ENCODE measurements around the gene RABEPK.
"Not testable (repeated sequence)": the region's sequence is repeated elsewhere in the genome, so short reads cannot be mapped to it uniquely, and the experiment has no call there.

Gene RABEPK

GRCh38 chr9:125190361-125190801 is 10.0 kb upstream of the RABEPK start:
- Histone ChIP-seq H3K4me3 (ENCODE audit: low read depth, low read length) (peak overlapping the region; percentile 95), H3K79me2 (peaks cover 22% of the 10 kb centered on the region), H3K27me3 (ENCODE audit: control insufficient read depth, insufficient read depth, low read length) (no peaks in the 10 kb centered on the region), H2AFZ (peak overlapping the region; percentile 84), H3K4me2 (ENCODE audit: low read length) (peak overlapping the region; percentile 73), H3K9ac (no peak overlapping the region), H3K4me1 (no peaks in the 10 kb centered on the region), H3K9me3 (ENCODE audit: control insufficient read depth, low read length) (no peaks in the 10 kb centered on the region), H3K36me3 (ENCODE audit: control insufficient read depth, insufficient read depth, low read length) (no peaks in the 10 kb centered on the region), H3K27ac (peak overlapping the region; percentile 79)
- TF ChIP-seq, protein P1, sequence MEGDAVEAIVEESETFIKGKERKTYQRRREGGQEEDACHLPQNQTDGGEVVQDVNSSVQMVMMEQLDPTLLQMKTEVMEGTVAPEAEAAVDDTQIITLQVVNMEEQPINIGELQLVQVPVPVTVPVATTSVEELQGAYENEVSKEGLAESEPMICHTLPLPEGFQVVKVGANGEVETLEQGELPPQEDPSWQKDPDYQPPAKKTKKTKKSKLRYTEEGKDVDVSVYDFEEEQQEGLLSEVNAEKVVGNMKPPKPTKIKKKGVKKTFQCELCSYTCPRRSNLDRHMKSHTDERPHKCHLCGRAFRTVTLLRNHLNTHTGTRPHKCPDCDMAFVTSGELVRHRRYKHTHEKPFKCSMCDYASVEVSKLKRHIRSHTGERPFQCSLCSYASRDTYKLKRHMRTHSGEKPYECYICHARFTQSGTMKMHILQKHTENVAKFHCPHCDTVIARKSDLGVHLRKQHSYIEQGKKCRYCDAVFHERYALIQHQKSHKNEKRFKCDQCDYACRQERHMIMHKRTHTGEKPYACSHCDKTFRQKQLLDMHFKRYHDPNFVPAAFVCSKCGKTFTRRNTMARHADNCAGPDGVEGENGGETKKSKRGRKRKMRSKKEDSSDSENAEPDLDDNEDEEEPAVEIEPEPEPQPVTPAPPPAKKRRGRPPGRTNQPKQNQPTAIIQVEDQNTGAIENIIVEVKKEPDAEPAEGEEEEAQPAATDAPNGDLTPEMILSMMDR (IDR thresholded peaks at IDR 0.05) = no peak

- not testable (repeated sequence) for H3K36me3 ChIP-seq (ENCODE audit: control insufficient read depth, insufficient read depth, low read length); H3K9me3 ChIP-seq (ENCODE audit: control insufficient read depth, low read length); H3K9ac ChIP-seq; H3K27ac ChIP-seq; H3K27me3 ChIP-seq (ENCODE audit: control insufficient read depth, insufficient read depth, low read length); H3K4me2 ChIP-seq (ENCODE audit: low read length); H3K4me3 ChIP-seq (ENCODE audit: low read depth, low read length); H2AFZ ChIP-seq; H3K4me1 ChIP-seq
- peaks cover 13% of the 10 kb centered on the region for H3K79me2 ChIP-seq
Measured at GRCh38 chr9:125194466-125194865, 5.9 kb upstream of the RABEPK start.

DNA sequence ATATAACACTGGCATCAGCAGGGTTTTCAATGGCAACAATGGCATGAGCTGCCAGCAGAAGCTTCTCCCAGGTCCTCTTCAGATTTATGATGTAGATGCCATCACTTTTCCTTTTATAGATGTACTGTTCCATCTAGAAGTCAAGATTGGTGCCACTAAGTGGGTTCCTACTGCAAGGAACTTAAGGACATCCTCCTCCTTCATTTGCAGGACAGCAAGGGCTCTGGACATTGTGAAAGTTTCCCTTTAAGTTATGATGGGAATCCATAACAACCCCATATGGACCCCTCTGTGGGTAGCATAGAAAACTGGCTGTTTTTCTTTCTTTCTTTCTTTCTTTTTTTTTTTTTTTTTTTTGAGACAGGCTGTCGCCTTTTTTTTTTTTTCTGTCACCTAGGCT is 4.8 kb upstream of the RABEPK start:
- not testable (repeated sequence) for H3K36me3 ChIP-seq (ENCODE audit: control insufficient read depth, insufficient read depth, low read length); H3K4me1 ChIP-seq; H3K79me2 ChIP-seq; H3K27me3 ChIP-seq (ENCODE audit: control insufficient read depth, insufficient read depth, low read length); H3K9ac ChIP-seq; H3K27ac ChIP-seq; H3K4me3 ChIP-seq (ENCODE audit: low read depth, low read length); H3K9me3 ChIP-seq (ENCODE audit: control insufficient read depth, low read length); H2AFZ ChIP-seq; H3K4me2 ChIP-seq (ENCODE audit: low read length)

DNA sequence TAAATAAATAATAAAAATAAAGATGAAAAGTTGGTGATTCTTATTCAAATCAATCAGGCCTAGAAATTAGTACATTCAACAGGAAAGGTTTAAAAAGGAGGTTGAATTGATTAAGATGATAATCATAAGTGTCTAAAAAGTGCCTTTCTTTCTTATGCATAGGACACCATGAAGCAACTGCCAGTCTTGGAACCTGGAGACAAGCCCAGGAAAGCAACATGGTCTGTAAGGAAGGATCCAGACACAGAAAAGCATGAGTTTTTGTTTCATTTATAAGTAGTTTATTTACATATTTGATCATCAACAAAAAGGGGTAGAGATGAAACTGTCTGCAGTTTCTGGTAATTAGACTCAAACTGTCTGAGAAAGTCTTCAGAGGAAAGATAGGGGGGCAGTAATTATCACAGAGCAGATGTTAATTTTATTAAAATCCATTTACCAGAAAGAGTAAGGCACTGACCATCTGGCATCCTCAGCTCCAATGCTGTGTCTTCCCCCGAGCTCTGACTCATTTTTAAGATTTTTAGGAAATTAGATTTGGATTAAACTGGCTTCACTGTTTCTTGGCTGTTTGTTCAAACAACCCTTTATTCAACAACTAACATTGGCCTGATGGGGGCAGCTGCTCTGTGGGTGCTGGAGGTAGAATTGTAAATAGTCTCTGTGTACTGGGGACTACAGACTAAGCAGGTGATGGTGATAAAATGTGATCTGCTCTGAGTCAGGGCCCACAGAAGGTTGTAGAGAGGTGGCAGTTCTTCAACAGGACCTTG is 2.7 kb downstream of the RABEPK start:
- no peaks in the 10 kb centered on the region for H3K36me3 ChIP-seq (ENCODE audit: control insufficient read depth, insufficient read depth, low read length)
- TF ChIP-seq, protein P1 (IDR thresholded peaks at IDR 0.05) = no peak
- H3K9ac ChIP-seq = no peak overlapping the region
- no peaks in the 10 kb centered on the region for H3K27me3 ChIP-seq (ENCODE audit: control insufficient read depth, insufficient read depth, low read length)
- H2AFZ ChIP-seq = no peak overlapping the region
- H3K79me2 ChIP-seq = no peaks in the 10 kb centered on the region
- no peak overlapping the region for H3K27ac ChIP-seq
- no peak overlapping the region for H3K4me3 ChIP-seq (ENCODE audit: low read depth, low read length)
- no peaks in the 10 kb centered on the region for H3K4me1 ChIP-seq
- no peaks in the 10 kb centered on the region for H3K9me3 ChIP-seq (ENCODE audit: control insufficient read depth, low read length)
- no peak overlapping the region for H3K4me2 ChIP-seq (ENCODE audit: low read length)

GRCh38 chr9:125204477-125204876 is 4.1 kb downstream of the RABEPK start:
- no peaks in the 10 kb centered on the region for H3K79me2 ChIP-seq
- no peak overlapping the region for H2AFZ ChIP-seq
- H3K4me3 ChIP-seq (ENCODE audit: low read depth, low read length) = no peak overlapping the region
- TF ChIP-seq, protein P1 (IDR thresholded peaks at IDR 0.05) = no peak
- no peak overlapping the region for H3K4me2 ChIP-seq (ENCODE audit: low read length)
- no peak overlapping the region for H3K27ac ChIP-seq
- H3K36me3 ChIP-seq (ENCODE audit: control insufficient read depth, insufficient read depth, low read length) = no peaks in the 10 kb centered on the region
- no peak overlapping the region for H3K9ac ChIP-seq
- no peaks in the 10 kb centered on the region for H3K4me1 ChIP-seq
- H3K27me3 ChIP-seq (ENCODE audit: control insufficient read depth, insufficient read depth, low read length) = no peaks in the 10 kb centered on the region
- H3K9me3 ChIP-seq (ENCODE audit: control insufficient read depth, low read length) = no peaks in the 10 kb centered on the region

- Histone ChIP-seq H3K79me2 (no peaks in the 10 kb centered on the region), H3K4me1 (no peaks in the 10 kb centered on the region), H3K27me3 (ENCODE audit: control insufficient read depth, insufficient read depth, low read length) (no peaks in the 10 kb centered on the region), H2AFZ (no peak overlapping the region), H3K9ac (no peak overlapping the region), H3K4me2 (ENCODE audit: low read length) (no peak overlapping the region), H3K36me3 (ENCODE audit: control insufficient read depth, insufficient read depth, low read length) (no peaks in the 10 kb centered on the region), H3K9me3 (ENCODE audit: control insufficient read depth, low read length) (no peaks in the 10 kb centered on the region), H3K27ac (no peak overlapping the region), H3K4me3 (ENCODE audit: low read depth, low read length) (no peak overlapping the region)
- TF ChIP-seq, protein P1 (IDR thresholded peaks at IDR 0.05) = no peak
Measured at GRCh38 chr9:125214186-125214585, 13.8 kb downstream of the RABEPK start.
